HTR-8/SVneo (cell line): ENCODE results near the gene OR10K2.
"Not testable (repeated sequence)": the region's sequence is repeated elsewhere in the genome, so short reads cannot be mapped to it uniquely, and the experiment has no call there.

ENCODE experiments used
- DNase-seq: peaks from one replicate; pipeline ENCODE4 v3.0.0; 2011; ENCODE audit warnings: low spot score, mixed read lengths; ENCODE audit not compliant: insufficient read length
- FAIRE-seq: peaks from 2 replicates; lab custom pipeline; 2011; peaks lifted over from hg19 to GRCh38; lab: Jason Lieb, UNC

Gene OR10K2

DNA sequence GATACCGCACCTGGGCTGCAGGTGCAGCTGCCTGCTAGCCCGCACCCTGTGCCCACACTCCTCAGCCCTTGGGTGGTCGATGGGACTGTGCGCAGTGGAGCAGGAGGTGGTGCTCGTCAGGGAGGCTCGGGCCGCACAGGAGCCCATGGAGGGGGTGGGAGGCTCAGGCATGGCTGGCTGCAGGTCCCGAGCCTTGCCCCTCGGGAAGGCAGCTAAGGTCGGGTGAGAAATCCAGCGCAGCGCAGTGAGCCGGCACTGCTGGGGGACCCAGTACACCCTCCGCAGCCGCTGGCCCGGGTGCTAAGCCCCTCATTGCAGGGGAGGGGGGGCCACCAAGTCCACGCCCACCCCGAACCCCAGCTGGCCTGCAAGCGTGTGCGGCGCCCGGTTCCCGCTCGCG lies 51.9 kb downstream of the OR10K2 start:
- not testable (repeated sequence) for DNase-seq, FAIRE-seq

DNA sequence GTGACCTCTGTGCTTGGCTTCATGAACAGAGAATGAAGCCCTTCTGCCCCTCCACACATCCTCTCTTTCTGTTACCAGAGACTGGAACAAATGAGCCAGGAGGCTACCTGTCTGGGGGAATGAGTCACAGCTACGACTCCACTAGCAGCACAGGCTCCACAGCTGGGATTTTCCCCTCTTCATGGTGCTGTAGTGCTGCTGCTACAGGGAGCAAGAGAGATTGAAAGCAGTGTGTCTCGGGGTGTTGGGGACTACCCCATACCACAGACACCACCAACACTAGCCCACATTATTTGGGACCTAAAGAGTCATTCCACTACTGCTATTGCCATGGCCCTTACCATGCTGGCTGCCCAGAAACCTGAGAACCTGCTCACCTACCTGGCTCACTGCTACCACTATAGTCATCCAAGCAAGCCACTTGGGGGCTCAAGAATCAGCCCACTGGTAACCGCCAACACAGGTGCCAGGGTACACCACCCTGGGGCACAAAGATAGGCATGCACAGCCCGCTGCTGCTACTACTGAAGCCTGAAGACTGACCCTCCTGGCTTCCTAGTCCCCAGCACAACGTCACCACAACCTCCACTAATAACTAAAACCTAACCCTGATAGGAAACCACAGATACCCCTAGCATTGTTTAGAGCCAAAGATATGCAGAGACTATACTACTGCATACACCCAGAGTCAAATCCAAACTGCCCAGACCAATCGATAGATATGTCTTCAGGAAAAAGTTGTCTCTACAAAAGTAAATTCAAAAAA lies 54.7 kb downstream of the OR10K2 start:
- FAIRE-seq = no peak

More for the DNA sequence above, 54.7 kb downstream of the OR10K2 start:
- no peak for DNase-seq
